Measurements from ENCODE around the gene AHRR.

DNA sequence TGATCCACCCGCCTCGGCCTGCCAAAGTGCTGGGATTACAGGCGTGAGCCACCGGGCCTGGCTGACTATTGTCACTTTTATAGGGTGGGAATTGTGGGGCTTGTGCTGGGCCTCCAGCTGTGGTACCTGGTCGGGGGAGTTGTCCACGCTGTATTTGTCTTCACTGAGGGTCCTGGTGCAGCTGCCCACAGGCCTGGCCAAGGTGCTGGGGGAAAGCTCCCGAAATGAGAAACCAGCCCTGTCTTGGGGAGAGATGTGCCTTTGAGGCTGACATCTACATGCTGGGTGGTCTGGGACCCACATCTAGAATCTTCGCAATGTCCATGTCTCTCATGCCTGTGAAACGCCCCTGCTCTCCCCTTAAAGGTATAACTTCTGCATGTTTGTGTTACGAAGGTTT lies 124.1 kb downstream of the AHRR start:
- TF ChIP-seq FOXM1 (IDR thresholded peaks at IDR 0.05; ENCODE audit: borderline replicate concordance): no peak
- no peak for TF ChIP-seq FOXA1 (IDR thresholded peaks at IDR 0.05)
- no peak for TF ChIP-seq BHLHE40 (IDR thresholded peaks at IDR 0.05; ENCODE audit: borderline replicate concordance)
- TF ChIP-seq FOXK2 (IDR thresholded peaks at IDR 0.05): no peak
- TF ChIP-seq L3MBTL2 (conservative IDR thresholded peaks at IDR 0.05): no peak
- TF ChIP-seq NFRKB (IDR thresholded peaks at IDR 0.05): no peak
- no peak for TF ChIP-seq SP1 (IDR thresholded peaks at IDR 0.05)
- TF ChIP-seq, protein P1, sequence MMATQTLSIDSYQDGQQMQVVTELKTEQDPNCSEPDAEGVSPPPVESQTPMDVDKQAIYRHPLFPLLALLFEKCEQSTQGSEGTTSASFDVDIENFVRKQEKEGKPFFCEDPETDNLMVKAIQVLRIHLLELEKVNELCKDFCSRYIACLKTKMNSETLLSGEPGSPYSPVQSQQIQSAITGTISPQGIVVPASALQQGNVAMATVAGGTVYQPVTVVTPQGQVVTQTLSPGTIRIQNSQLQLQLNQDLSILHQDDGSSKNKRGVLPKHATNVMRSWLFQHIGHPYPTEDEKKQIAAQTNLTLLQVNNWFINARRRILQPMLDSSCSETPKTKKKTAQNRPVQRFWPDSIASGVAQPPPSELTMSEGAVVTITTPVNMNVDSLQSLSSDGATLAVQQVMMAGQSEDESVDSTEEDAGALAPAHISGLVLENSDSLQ (IDR thresholded peaks at IDR 0.05): no peak
- TF ChIP-seq TARDBP (IDR thresholded peaks at IDR 0.05): no peak
